CD4-positive, alpha-beta T cell (primary cell): Measurements from ENCODE around the gene SHLD2. TPM values are rescaled to one million over a fixed set of nuclear protein-coding genes. Genes with fewer than 3 reads are reported as not detected.

Experiments
- ATAC-seq: fragments of 200-7000 bp; cut with Tn5 transposase; one replicate; pipeline ENCODE4 v1.10.0; 2022; ENCODE audit warnings: mild to moderate bottlenecking; ENCODE audit not compliant: poor library complexity
- CTCF ChIA-PET: fragments of 350-600 bp; sonication (Branson Sonifier 250); formaldehyde crosslinking; loops from one replicate; lab custom pipeline; 2021; ENCODE audit warnings: antibody characterized with exemption, inconsistent platforms; lab: Charles Lee
- POLR2A ChIA-PET: fragments of 350-600 bp; sonication (Branson Sonifier 250); formaldehyde crosslinking; loops from one replicate; lab custom pipeline; 2021; ENCODE audit warnings: antibody characterized with exemption, inconsistent platforms; lab: Charles Lee
- DNase-seq, 14 experiments: peaks; one replicate each; pipeline ENCODE4 v3.0.0-alpha.2; 2013 to 2020; ENCODE audit warnings: mixed read lengths in 2 of 14
- H3K27ac ChIP-seq, 2 donors: one replicate each; pipeline versions ENCODE4 v1.5.1 to v1.7.0; 2013; ENCODE audit warnings: low read length in 2 of 2, low read depth in 1 of 2, mild to moderate bottlenecking in 1 of 2
- H3K27me3 ChIP-seq, 2 experiments: 1 replicate in 1 of 2; 2 replicates in 1 of 2; pipeline versions ENCODE4 v1.6.1 to v1.7.0; 2013; ENCODE audit warnings: low read length in 2 of 2, control low read depth in 1 of 2, mild to moderate bottlenecking in 1 of 2, moderate library complexity in 1 of 2; ENCODE audit not compliant: insufficient read depth in 2 of 2, control insufficient read depth in 1 of 2
- H3K36me3 ChIP-seq: one replicate; pipeline ENCODE4 v1.6.1; 2013; ENCODE audit warnings: low read length, control low read depth; ENCODE audit not compliant: insufficient read depth
- H3K4me1 ChIP-seq: one replicate; pipeline ENCODE4 v1.6.1; 2013; ENCODE audit warnings: low read length, control low read depth; ENCODE audit not compliant: insufficient read depth
- H3K4me3 ChIP-seq: one replicate; pipeline ENCODE4 v1.5.1; 2013; ENCODE audit warnings: mild to moderate bottlenecking, low read length, moderate library complexity
- H3K9me3 ChIP-seq, 2 experiments: 1 replicate in 1 of 2; 2 replicates in 1 of 2; pipeline versions ENCODE4 v1.6.1 to v1.7.0; 2013; ENCODE audit warnings: low read length in 2 of 2, mild to moderate bottlenecking in 2 of 2, control low read depth in 1 of 2, moderate library complexity in 1 of 2; ENCODE audit not compliant: control insufficient read depth in 1 of 2, insufficient read depth in 1 of 2
- H3K27ac Mint-ChIP-seq: one replicate; pipeline ENCODE4 v1.8.0; 2020; ENCODE audit warnings: mixed read lengths
- H3K27me3 Mint-ChIP-seq: one replicate; pipeline ENCODE4 v1.8.0; 2021; ENCODE audit warnings: mixed read lengths
- H3K36me3 Mint-ChIP-seq: one replicate; pipeline ENCODE4 v1.8.0; 2021; ENCODE audit warnings: low read depth, mixed read lengths
- H3K4me1 Mint-ChIP-seq: one replicate; pipeline ENCODE4 v1.8.0; 2021; ENCODE audit warnings: low read depth, mixed read lengths
- H3K4me3 Mint-ChIP-seq: one replicate; pipeline ENCODE4 v1.8.0; 2020; ENCODE audit warnings: mild to moderate bottlenecking, mixed read lengths
- H3K9me3 Mint-ChIP-seq: one replicate; pipeline ENCODE4 v1.8.0; 2020; ENCODE audit warnings: mixed read lengths
- CTCF ChIP-seq: fragments of 200-600 bp; IDR thresholded peaks from one replicate; pipeline ENCODE4 v1.8.0; 2022; ENCODE audit warnings: antibody characterized with exemption, mild to moderate bottlenecking
- intact Hi-C, 2 experiments: fragments of 100-400 bp; cut with DNase I in 1 of 2; cut with micrococcal nuclease in 1 of 2; formaldehyde crosslinking; loops; one replicate each; pipeline versions ENCODE4 v1.15.1 to v1.9.0; 2023 to 2025; cut with DNase I, micrococcal nuclease
- total RNA-seq, 174 experiments: library from RNA in 2 of 174; stranded (reverse) in 2 of 174; gene quantifications; one replicate each; pipeline ENCODE4 v1.2.3 and lab custom pipeline; 2021 to 2026

Gene SHLD2
- total RNA-seq, 2 experiments from 2014 or later, result 20.6 to 23.0 TPM

- H3K27me3 Mint-ChIP-seq, result no peaks in the 10 kb centered on the region
- no peak overlapping the region for H3K4me3 ChIP-seq
- ChIA-PET POLR2A (no interaction called here), CTCF (no interaction called here)
- no peaks in the 10 kb centered on the region for H3K4me1 ChIP-seq
- ATAC-seq, result no peak
- H3K9me3 Mint-ChIP-seq, result no peaks in the 10 kb centered on the region
- H3K36me3 ChIP-seq, result peaks cover 75% of the 10 kb centered on the region
- no peaks in the 10 kb centered on the region for H3K4me1 Mint-ChIP-seq
- H3K4me3 Mint-ChIP-seq, result no peak overlapping the region
- no peaks in the 10 kb centered on the region for H3K27me3 ChIP-seq
- H3K36me3 Mint-ChIP-seq, result peaks cover 83% of the 10 kb centered on the region
- intact Hi-C loops, result no loop called here
- no peak for DNase-seq
- no peak overlapping the region for H3K27ac ChIP-seq
- no peak for TF ChIP-seq CTCF
- H3K9me3 ChIP-seq, result no peaks in the 10 kb centered on the region
- H3K27ac Mint-ChIP-seq, result no peak overlapping the region
These were observed 28.8 kb upstream of the SHLD2 start for GRCh38 chr10:87066178-87066577.

GRCh38 chr10:87066865-87067264 lies 28.1 kb upstream of the SHLD2 start:
- no peak overlapping the region for H3K4me3 Mint-ChIP-seq
- H3K27ac Mint-ChIP-seq, result no peak overlapping the region
- no peaks in the 10 kb centered on the region for H3K4me1 ChIP-seq
- ATAC-seq, result no peak
- POLR2A ChIA-PET, result no interaction called here
- intact Hi-C loops, result no loop called here
- H3K27ac ChIP-seq, result no peak overlapping the region
- H3K36me3 Mint-ChIP-seq, result peaks cover 85% of the 10 kb centered on the region
- CTCF ChIA-PET, result no interaction called here
- no peak for DNase-seq
- no peaks in the 10 kb centered on the region for H3K9me3 ChIP-seq
- no peak overlapping the region for H3K4me3 ChIP-seq
- H3K27me3 ChIP-seq, result no peaks in the 10 kb centered on the region
- H3K4me1 Mint-ChIP-seq, result no peaks in the 10 kb centered on the region
- no peaks in the 10 kb centered on the region for H3K27me3 Mint-ChIP-seq
- no peak for TF ChIP-seq CTCF
- H3K9me3 Mint-ChIP-seq, result no peaks in the 10 kb centered on the region
- H3K36me3 ChIP-seq, result peaks cover 69% of the 10 kb centered on the region

- no peaks in the 10 kb centered on the region for H3K4me1 Mint-ChIP-seq
- intact Hi-C loops, result no loop called here
These were observed 26.7 kb upstream of the SHLD2 start for GRCh38 chr10:87068281-87068680.

More at GRCh38 chr10:87068281-87068680, 26.7 kb upstream of the SHLD2 start:
- H3K27ac ChIP-seq, result no peak overlapping the region
- ATAC-seq (no peak), DNase-seq (no peak)
- no peaks in the 10 kb centered on the region for H3K9me3 ChIP-seq
- POLR2A ChIA-PET, result no interaction called here
- CTCF ChIA-PET, result no interaction called here
- Mint-ChIP-seq H3K27me3 (no peaks in the 10 kb centered on the region), H3K9me3 (no peaks in the 10 kb centered on the region), H3K27ac (no peak overlapping the region), H3K4me3 (no peak overlapping the region), H3K36me3 (peaks cover 87% of the 10 kb centered on the region)
- no peaks in the 10 kb centered on the region for H3K27me3 ChIP-seq
- no peaks in the 10 kb centered on the region for H3K4me1 ChIP-seq
- no peak overlapping the region for H3K4me3 ChIP-seq
- no peak for TF ChIP-seq CTCF
- peaks cover 72% of the 10 kb centered on the region for H3K36me3 ChIP-seq
